ENCODE data around the gene ACAP3. TPM values are rescaled to one million over a fixed set of nuclear protein-coding genes. Genes with fewer than 3 reads are reported as not detected.

ACAP3 gene
- total and polyA plus RNA-seq, 2 experiments from 2014 or later: 8.1 to 31.9 TPM

DNA sequence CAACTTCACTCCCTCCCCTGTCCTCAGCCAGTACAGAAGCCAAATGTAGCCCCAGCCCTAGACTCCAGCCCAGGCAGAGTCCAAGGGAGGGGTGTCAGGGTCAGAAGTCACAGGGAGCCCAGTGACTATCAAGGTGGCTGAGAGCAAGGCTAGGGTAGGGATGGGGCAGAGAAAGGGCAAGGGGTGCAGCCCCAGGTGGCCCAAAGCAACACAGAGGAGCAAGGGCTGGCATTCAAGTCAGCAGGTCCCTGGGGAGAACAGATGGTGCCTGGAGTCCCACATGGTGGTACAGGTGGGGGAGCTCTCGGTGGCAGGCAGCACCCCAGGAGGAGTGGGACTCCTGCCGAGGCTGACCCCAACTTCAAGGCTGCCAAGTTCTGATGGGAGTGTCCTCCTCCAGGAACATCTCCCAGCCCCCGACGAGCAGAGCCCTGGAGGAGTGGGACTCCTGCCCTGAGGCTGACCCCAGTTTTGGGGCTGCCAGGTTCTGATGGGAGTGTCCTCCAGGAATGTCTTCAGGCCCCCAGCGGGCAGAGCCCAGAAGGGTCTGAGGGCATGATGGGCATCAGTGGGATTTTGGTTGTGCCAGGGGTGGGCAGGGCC lies 45.2 kb upstream of the ACAP3 start:
- no peak for ATAC-seq
- H3F3A ChIP-seq (replicated peaks; ENCODE audit: low read depth): peaks cover 25% of the 10 kb centered on the region
- H3K4me2 ChIP-seq: peak overlapping the region; percentile 90
- peak overlapping the region; percentile 69 for H3K4me3 ChIP-seq
- Mint-ChIP-seq H3K36me3 (ENCODE audit: low read depth) (no peaks in the 10 kb centered on the region), H3K27me3 (ENCODE audit: insufficient read depth, low read depth, poor library complexity) (peaks cover 34% of the 10 kb centered on the region), H3K9me3 (no peaks in the 10 kb centered on the region), H3K4me3 (peak overlapping the region; percentile 56; the same call in 2 of the 3 replicates), H3K27ac (no peak overlapping the region), H3K4me1 (peaks cover 19% of the 10 kb centered on the region)
- no peak for DNase-seq (ENCODE audit: low spot score)
- H3K27me3 ChIP-seq (ENCODE audit: insufficient read depth): peaks cover 28% of the 10 kb centered on the region
- H3K79me2 ChIP-seq (replicated peaks; ENCODE audit: insufficient read depth): no peaks in the 10 kb centered on the region
- peaks cover 25% of the 10 kb centered on the region for H3K4me1 ChIP-seq (ENCODE audit: insufficient read depth)
- no peaks in the 10 kb centered on the region; the same call in 1 of the 2 replicates for H4K20me1 ChIP-seq (replicated peaks; ENCODE audit: insufficient read depth)
- no peak overlapping the region for H2AFZ ChIP-seq
- no peaks in the 10 kb centered on the region for H3K36me3 ChIP-seq (ENCODE audit: insufficient read depth)
- TF ChIP-seq POLR2AphosphoS5 (IDR thresholded peaks at IDR 0.05; ENCODE audit: low read depth) (peak; percentile 5; the same call in 1 of the 2 replicates), ZNF114 (CRISPR knock-in tag; IDR thresholded peaks at IDR 0.05) (no peak)
- H3K9me2 ChIP-seq (ENCODE audit: insufficient read depth): no peaks in the 10 kb centered on the region
- H3K27ac ChIP-seq (ENCODE audit: low read depth): no peak overlapping the region

DNA sequence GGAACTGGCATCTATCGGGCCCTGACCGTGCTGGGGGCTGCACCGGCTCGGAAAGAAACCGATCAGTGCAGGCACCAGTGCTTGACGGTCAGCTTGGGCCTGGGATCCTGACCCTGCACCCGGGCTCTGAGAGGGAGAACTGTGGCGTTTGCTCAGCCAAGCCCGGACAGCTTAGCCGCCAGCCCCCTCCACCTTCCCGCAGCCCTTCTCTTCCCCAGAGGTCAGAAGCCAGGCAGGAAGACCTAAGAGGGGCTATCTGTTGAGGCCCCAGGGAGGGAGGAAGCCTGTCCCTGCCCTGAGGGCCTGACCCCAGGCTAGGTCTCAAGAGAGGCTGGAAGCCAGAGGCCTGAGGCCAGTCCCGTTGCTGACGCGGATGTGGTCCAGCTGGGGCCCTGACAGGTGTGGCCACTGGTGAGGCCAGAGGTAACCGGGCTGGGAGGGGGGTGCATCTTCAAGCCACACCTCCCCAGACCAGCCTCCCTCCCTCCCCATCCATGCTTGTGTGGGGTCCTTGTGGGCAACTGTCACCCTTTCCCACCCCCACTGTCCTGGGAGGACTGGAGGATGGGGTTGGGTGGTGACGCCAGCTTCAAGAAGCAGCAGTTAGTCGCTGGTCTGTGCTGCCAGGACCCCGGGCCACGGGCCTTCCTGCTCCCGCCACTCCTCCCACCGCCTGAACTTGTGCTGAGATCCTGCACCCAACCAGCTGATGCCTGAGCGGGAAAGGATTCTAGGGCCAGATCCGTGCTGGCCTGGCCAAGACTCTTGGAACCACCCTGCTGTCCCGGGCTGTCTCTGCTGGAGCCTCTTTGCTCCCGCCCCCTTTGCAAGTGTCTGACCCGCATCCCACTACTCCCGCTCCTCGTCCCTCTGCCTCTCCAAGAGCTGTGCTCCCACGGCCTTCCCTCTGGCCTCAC lies 44.0 kb upstream of the ACAP3 start:
- H4K20me1 ChIP-seq (replicated peaks; ENCODE audit: insufficient read depth): no peaks in the 10 kb centered on the region; the same call in none of the 2 replicates
- Mint-ChIP-seq H3K27me3 (ENCODE audit: insufficient read depth, low read depth, poor library complexity) (peaks cover 32% of the 10 kb centered on the region), H3K4me1 (peaks cover 24% of the 10 kb centered on the region), H3K4me3 (peak overlapping the region; percentile 57), H3K27ac (no peak overlapping the region; the same call in 1 of the 2 replicates), H3K36me3 (ENCODE audit: low read depth) (no peaks in the 10 kb centered on the region), H3K9me3 (no peaks in the 10 kb centered on the region)
- H3K36me3 ChIP-seq (ENCODE audit: insufficient read depth): no peaks in the 10 kb centered on the region
- H3F3A ChIP-seq (replicated peaks; ENCODE audit: low read depth): peaks cover 25% of the 10 kb centered on the region
- ATAC-seq (no peak), DNase-seq (ENCODE audit: low spot score) (peak; percentile 40)
- peaks cover 7% of the 10 kb centered on the region for H3K79me2 ChIP-seq (replicated peaks; ENCODE audit: insufficient read depth)
- H3K27me3 ChIP-seq (ENCODE audit: insufficient read depth): peaks cover 28% of the 10 kb centered on the region
- peak overlapping the region; percentile 49 for H3K4me3 ChIP-seq
- H3K4me2 ChIP-seq: peak overlapping the region; percentile 69
- H3K27ac ChIP-seq (ENCODE audit: low read depth): no peak overlapping the region
- no peak overlapping the region for H2AFZ ChIP-seq
- no peaks in the 10 kb centered on the region for H3K9me2 ChIP-seq (ENCODE audit: insufficient read depth)
- peaks cover 25% of the 10 kb centered on the region for H3K4me1 ChIP-seq (ENCODE audit: insufficient read depth)
- peak; percentile 16; the same call in 1 of the 2 replicates for TF ChIP-seq POLR2AphosphoS5 (IDR thresholded peaks at IDR 0.05; ENCODE audit: low read depth)
- TF ChIP-seq, protein P1, sequence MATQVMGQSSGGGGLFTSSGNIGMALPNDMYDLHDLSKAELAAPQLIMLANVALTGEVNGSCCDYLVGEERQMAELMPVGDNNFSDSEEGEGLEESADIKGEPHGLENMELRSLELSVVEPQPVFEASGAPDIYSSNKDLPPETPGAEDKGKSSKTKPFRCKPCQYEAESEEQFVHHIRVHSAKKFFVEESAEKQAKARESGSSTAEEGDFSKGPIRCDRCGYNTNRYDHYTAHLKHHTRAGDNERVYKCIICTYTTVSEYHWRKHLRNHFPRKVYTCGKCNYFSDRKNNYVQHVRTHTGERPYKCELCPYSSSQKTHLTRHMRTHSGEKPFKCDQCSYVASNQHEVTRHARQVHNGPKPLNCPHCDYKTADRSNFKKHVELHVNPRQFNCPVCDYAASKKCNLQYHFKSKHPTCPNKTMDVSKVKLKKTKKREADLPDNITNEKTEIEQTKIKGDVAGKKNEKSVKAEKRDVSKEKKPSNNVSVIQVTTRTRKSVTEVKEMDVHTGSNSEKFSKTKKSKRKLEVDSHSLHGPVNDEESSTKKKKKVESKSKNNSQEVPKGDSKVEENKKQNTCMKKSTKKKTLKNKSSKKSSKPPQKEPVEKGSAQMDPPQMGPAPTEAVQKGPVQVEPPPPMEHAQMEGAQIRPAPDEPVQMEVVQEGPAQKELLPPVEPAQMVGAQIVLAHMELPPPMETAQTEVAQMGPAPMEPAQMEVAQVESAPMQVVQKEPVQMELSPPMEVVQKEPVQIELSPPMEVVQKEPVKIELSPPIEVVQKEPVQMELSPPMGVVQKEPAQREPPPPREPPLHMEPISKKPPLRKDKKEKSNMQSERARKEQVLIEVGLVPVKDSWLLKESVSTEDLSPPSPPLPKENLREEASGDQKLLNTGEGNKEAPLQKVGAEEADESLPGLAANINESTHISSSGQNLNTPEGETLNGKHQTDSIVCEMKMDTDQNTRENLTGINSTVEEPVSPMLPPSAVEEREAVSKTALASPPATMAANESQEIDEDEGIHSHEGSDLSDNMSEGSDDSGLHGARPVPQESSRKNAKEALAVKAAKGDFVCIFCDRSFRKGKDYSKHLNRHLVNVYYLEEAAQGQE (IDR thresholded peaks at IDR 0.05; ENCODE audit: unreplicated experiment): no peak

Data from GM23338 (cell line).